Measurements from ENCODE around the gene TOLLIP.
"Not testable (repeated sequence)": the region's sequence is repeated elsewhere in the genome, so short reads cannot be mapped to it uniquely, and the experiment has no call there.

TOLLIP gene

GRCh38 chr11:1271002-1271401 lies 38.4 kb downstream of the TOLLIP start:
- no peak overlapping the region for H3K4me3 ChIP-seq (ENCODE audit: low read length)
- TF ChIP-seq CTCF (conservative IDR thresholded peaks at IDR 0.05; ENCODE audit: low read length) = no peak
- DNase-seq (ENCODE audit: low read depth) = no peak

GRCh38 chr11:1270476-1270875 lies 39.0 kb downstream of the TOLLIP start:
- no peak for TF ChIP-seq CTCF (conservative IDR thresholded peaks at IDR 0.05; ENCODE audit: low read length)
- no peak for DNase-seq (ENCODE audit: low read depth)
- no peak overlapping the region for H3K4me3 ChIP-seq (ENCODE audit: low read length)

- no peak overlapping the region for H3K4me3 ChIP-seq (ENCODE audit: low read length)
- DNase-seq (ENCODE audit: low read depth) = no peak
- no peak for TF ChIP-seq CTCF (conservative IDR thresholded peaks at IDR 0.05; ENCODE audit: low read length)
Observed at GRCh38 chr11:1269957-1270356, 39.5 kb downstream of the TOLLIP start.

GRCh38 chr11:1267441-1268100 lies 41.9 kb downstream of the TOLLIP start:
- H3K4me3 ChIP-seq (ENCODE audit: low read length) = no peak overlapping the region
- no peak for TF ChIP-seq CTCF (conservative IDR thresholded peaks at IDR 0.05; ENCODE audit: low read length)
- peak; percentile 12 for DNase-seq (ENCODE audit: low read depth)

GRCh38 chr11:1266976-1267375 lies 42.5 kb downstream of the TOLLIP start:
- DNase-seq (ENCODE audit: low read depth); H3K4me3 ChIP-seq (ENCODE audit: low read length): not testable (repeated sequence)

- not testable (repeated sequence) for DNase-seq (ENCODE audit: low read depth); H3K4me3 ChIP-seq (ENCODE audit: low read length)
Observed at GRCh38 chr11:1265480-1265879, 44.0 kb downstream of the TOLLIP start.

- peak; percentile 75 for DNase-seq (ENCODE audit: low read depth)
- H3K4me3 ChIP-seq (ENCODE audit: low read length) = not testable (repeated sequence)
- TF ChIP-seq CTCF (conservative IDR thresholded peaks at IDR 0.05; ENCODE audit: low read length) = peak; percentile 56
Observed at GRCh38 chr11:1264444-1264843, 45.0 kb downstream of the TOLLIP start.

- TF ChIP-seq CTCF (conservative IDR thresholded peaks at IDR 0.05; ENCODE audit: low read length) = no peak
- DNase-seq (ENCODE audit: low read depth) = no peak
- H3K4me3 ChIP-seq (ENCODE audit: low read length) = peak overlapping the region; percentile 39
Observed at GRCh38 chr11:1263010-1263409, 46.4 kb downstream of the TOLLIP start.

All from AG10803 (cell line).